ENCODE data around the gene GDI2. TPM values are rescaled to one million over a fixed set of nuclear protein-coding genes. Genes with fewer than 3 reads are reported as not detected.

GDI2 gene
- total RNA-seq, 4 donors from 2014 or later: 194 to 233 (median 210) TPM

GRCh38 chr10:5761220-5761619 is 52.0 kb downstream of the GDI2 start:
- TF ChIP-seq POLR2AphosphoS5 (IDR thresholded peaks at IDR 0.05) (no peak), EP300 (IDR thresholded peaks at IDR 0.05) (no peak), POLR2A (IDR thresholded peaks at IDR 0.05; ENCODE audit: low read depth) (no peak), CTCF (IDR thresholded peaks at IDR 0.05) (no peak)
- DNase-seq (ENCODE audit: extremely low spot score): no peak
- WGBS: 95% methylated on average over 2 of the region's 2 CpGs
- H3K4me3 ChIP-seq: no peak overlapping the region
- H3K27me3 ChIP-seq: no peaks in the 10 kb centered on the region
- H3K36me3 ChIP-seq: peaks cover 54 to 97% (median 83%) of the 10 kb centered on the region in 4 donors
- H3K4me1 ChIP-seq: no peaks in the 10 kb centered on the region
- no peak overlapping the region for H3K27ac ChIP-seq (replicated peaks in 1 of 4)
- intact Hi-C loops (cut with DNase I): no loop called here
- no peaks in the 10 kb centered on the region for H3K9me3 ChIP-seq

- no peak overlapping the region for H3K27ac ChIP-seq (replicated peaks in 1 of 4)
- intact Hi-C loops (cut with DNase I): no loop called here
- no peak for DNase-seq (ENCODE audit: extremely low spot score)
- H3K4me3 ChIP-seq: no peak overlapping the region
- WGBS: 80% methylated on average over 2 of the region's 2 CpGs
- H3K36me3 ChIP-seq: peaks cover 47 to 94% (median 76%) of the 10 kb centered on the region in 4 donors
- no peaks in the 10 kb centered on the region for H3K4me1 ChIP-seq
- TF ChIP-seq EP300 (IDR thresholded peaks at IDR 0.05): no peak
- no peak for TF ChIP-seq POLR2A (IDR thresholded peaks at IDR 0.05; ENCODE audit: low read depth)
- no peak for TF ChIP-seq CTCF (IDR thresholded peaks at IDR 0.05)
- TF ChIP-seq POLR2AphosphoS5 (IDR thresholded peaks at IDR 0.05): no peak
- H3K27me3 ChIP-seq: no peaks in the 10 kb centered on the region
- no peaks in the 10 kb centered on the region for H3K9me3 ChIP-seq
Observed at GRCh38 chr10:5760515-5760914, 52.7 kb downstream of the GDI2 start.

GRCh38 chr10:5758927-5759326 is 54.3 kb downstream of the GDI2 start:
- WGBS: 92% methylated on average over 2 of the region's 2 CpGs
- H3K27ac ChIP-seq (replicated peaks in 1 of 4): no peak overlapping the region
- peaks cover 33 to 78% (median 60%) of the 10 kb centered on the region in 4 donors for H3K36me3 ChIP-seq
- intact Hi-C loops (cut with DNase I): no loop called here
- no peak for DNase-seq (ENCODE audit: extremely low spot score)
- H3K27me3 ChIP-seq: no peaks in the 10 kb centered on the region
- no peaks in the 10 kb centered on the region for H3K9me3 ChIP-seq
- H3K4me3 ChIP-seq: no peak overlapping the region
- no peaks in the 10 kb centered on the region for H3K4me1 ChIP-seq
- no peak for TF ChIP-seq POLR2A (IDR thresholded peaks at IDR 0.05; ENCODE audit: low read depth)
- TF ChIP-seq CTCF (IDR thresholded peaks at IDR 0.05): no peak
- TF ChIP-seq EP300 (IDR thresholded peaks at IDR 0.05): no peak
- TF ChIP-seq POLR2AphosphoS5 (IDR thresholded peaks at IDR 0.05): no peak

- peaks cover 32 to 71% (median 57%) of the 10 kb centered on the region in 4 donors for H3K36me3 ChIP-seq
Observed at GRCh38 chr10:5757766-5758517, 55.3 kb downstream of the GDI2 start.

GRCh38 chr10:5752301-5752871 is 60.8 kb downstream of the GDI2 start:
- no peak for DNase-seq (ENCODE audit: extremely low spot score)
- H3K36me3 ChIP-seq: peaks cover 4 to 47% (median 36%) of the 10 kb centered on the region in 4 donors
- TF ChIP-seq POLR2A (IDR thresholded peaks at IDR 0.05; ENCODE audit: low read depth): no peak
- no peak for TF ChIP-seq EP300 (IDR thresholded peaks at IDR 0.05)
- TF ChIP-seq POLR2AphosphoS5 (IDR thresholded peaks at IDR 0.05): no peak
- TF ChIP-seq CTCF (IDR thresholded peaks at IDR 0.05): no peak
- intact Hi-C loops (cut with DNase I): no loop called here
- no peak overlapping the region for H3K27ac ChIP-seq (replicated peaks in 1 of 4)
- H3K4me1 ChIP-seq: no peaks in the 10 kb centered on the region
- no peaks in the 10 kb centered on the region for H3K9me3 ChIP-seq
- H3K4me3 ChIP-seq: no peak overlapping the region
- 86% methylated on average over 14 of the region's 17 CpGs for WGBS
- no peaks in the 10 kb centered on the region for H3K27me3 ChIP-seq

More at GRCh38 chr10:5757766-5758517, 55.3 kb downstream of the GDI2 start:
- Histone ChIP-seq H3K27ac (replicated peaks in 1 of 4) (no peak overlapping the region), H3K27me3 (no peaks in the 10 kb centered on the region), H3K9me3 (no peaks in the 10 kb centered on the region), H3K4me1 (no peaks in the 10 kb centered on the region), H3K4me3 (no peak overlapping the region)
- WGBS: 91% methylated on average over 3 of the region's 3 CpGs
- intact Hi-C loops (cut with DNase I): no loop called here
- DNase-seq (ENCODE audit: extremely low spot score): no peak
- TF ChIP-seq POLR2AphosphoS5 (IDR thresholded peaks at IDR 0.05): no peak
- TF ChIP-seq EP300 (IDR thresholded peaks at IDR 0.05): no peak
- TF ChIP-seq POLR2A (IDR thresholded peaks at IDR 0.05; ENCODE audit: low read depth): no peak

Measured in esophagus muscularis mucosa (tissue), 4 donors.